Measurements from ENCODE around the gene MAST4. TPM values are rescaled to one million over a fixed set of nuclear protein-coding genes. Genes with fewer than 3 reads are reported as not detected.

MAST4 gene
- total RNA-seq, 1 donor from 2014 or later = 56.9 TPM

DNA sequence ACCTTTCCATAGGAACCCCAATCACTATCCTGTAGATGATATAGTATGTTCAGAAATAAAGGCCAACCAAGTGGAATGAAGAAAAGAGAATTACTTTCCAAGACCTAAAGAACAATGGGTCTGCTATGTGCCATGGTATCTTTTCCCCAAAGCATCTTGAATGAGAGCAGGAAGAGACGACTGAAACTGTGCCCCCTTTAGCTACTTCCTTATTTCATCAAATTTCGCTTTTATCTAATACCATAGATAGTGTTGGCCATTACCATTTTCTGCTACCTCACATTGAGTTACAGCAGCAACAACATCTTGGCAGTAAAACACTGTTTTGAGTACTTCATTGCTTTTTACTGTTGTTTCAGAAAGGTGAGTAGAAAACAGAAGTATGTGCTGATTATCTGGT lies 333.8 kb downstream of the MAST4 start:
- Histone ChIP-seq H3K4me1 (no peaks in the 10 kb centered on the region), H3K4me3 (no peak overlapping the region), H3K36me3 (no peaks in the 10 kb centered on the region), H3K9me3 (no peaks in the 10 kb centered on the region), H3K27me3 (ENCODE audit: low read depth) (no peaks in the 10 kb centered on the region), H3K27ac (no peak overlapping the region)
- TF ChIP-seq, protein P1, sequence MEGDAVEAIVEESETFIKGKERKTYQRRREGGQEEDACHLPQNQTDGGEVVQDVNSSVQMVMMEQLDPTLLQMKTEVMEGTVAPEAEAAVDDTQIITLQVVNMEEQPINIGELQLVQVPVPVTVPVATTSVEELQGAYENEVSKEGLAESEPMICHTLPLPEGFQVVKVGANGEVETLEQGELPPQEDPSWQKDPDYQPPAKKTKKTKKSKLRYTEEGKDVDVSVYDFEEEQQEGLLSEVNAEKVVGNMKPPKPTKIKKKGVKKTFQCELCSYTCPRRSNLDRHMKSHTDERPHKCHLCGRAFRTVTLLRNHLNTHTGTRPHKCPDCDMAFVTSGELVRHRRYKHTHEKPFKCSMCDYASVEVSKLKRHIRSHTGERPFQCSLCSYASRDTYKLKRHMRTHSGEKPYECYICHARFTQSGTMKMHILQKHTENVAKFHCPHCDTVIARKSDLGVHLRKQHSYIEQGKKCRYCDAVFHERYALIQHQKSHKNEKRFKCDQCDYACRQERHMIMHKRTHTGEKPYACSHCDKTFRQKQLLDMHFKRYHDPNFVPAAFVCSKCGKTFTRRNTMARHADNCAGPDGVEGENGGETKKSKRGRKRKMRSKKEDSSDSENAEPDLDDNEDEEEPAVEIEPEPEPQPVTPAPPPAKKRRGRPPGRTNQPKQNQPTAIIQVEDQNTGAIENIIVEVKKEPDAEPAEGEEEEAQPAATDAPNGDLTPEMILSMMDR (IDR thresholded peaks at IDR 0.05) = no peak
- intact Hi-C loops (cut with DNase I) = no loop called here
- DNase-seq = no peak
- no peak for ATAC-seq

DNA sequence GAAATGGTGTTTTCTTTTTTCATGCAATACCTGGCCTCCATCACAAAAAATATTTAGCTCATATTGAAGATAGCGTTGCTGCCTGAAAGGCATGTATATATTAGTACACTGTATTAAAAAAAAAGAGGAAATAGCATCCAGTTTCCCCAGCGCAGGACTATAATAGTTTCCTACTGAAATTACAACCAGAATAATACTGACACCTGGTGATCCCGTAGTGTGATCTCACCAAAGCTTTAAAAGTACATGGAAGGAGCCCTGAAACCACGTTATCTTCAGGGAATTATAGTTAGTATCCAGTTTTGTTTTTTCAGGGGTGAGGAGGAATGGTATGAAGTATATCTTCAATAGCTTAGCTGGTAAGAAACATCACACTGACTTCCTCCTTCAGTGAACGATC lies 335.5 kb downstream of the MAST4 start:
- Histone ChIP-seq H3K27ac (no peak overlapping the region), H3K4me3 (no peak overlapping the region), H3K36me3 (no peaks in the 10 kb centered on the region), H3K9me3 (no peaks in the 10 kb centered on the region), H3K4me1 (no peaks in the 10 kb centered on the region), H3K27me3 (ENCODE audit: low read depth) (no peaks in the 10 kb centered on the region)
- TF ChIP-seq, protein P1 (IDR thresholded peaks at IDR 0.05) = no peak
- no peak for DNase-seq
- ATAC-seq = no peak
- intact Hi-C loops (cut with DNase I) = no loop called here

DNA sequence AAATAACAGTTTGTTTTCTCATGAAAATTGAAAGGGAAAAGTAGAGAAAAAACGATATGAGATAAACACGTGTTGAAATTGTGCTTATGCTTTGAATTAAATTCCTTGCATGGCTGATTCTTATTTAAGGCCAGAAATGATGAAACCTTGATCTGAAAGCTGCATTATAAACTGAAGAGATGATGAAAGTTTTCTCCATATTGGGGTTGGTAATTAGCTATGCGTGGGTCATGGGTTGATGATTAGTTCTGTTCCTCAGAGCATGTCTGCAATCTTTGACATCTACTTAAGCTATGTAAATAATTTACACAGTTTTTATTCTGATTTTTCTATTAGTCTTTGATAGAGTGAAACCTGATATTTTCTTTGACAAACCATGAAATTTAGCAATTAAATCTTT lies 336.3 kb downstream of the MAST4 start:
- intact Hi-C loops (cut with DNase I) = no loop called here
- TF ChIP-seq, protein P1 (IDR thresholded peaks at IDR 0.05) = no peak
- no peak for DNase-seq
- Histone ChIP-seq H3K4me3 (no peak overlapping the region), H3K36me3 (no peaks in the 10 kb centered on the region), H3K4me1 (no peaks in the 10 kb centered on the region), H3K9me3 (no peaks in the 10 kb centered on the region), H3K27ac (no peak overlapping the region), H3K27me3 (ENCODE audit: low read depth) (no peaks in the 10 kb centered on the region)
- ATAC-seq = no peak

DNA sequence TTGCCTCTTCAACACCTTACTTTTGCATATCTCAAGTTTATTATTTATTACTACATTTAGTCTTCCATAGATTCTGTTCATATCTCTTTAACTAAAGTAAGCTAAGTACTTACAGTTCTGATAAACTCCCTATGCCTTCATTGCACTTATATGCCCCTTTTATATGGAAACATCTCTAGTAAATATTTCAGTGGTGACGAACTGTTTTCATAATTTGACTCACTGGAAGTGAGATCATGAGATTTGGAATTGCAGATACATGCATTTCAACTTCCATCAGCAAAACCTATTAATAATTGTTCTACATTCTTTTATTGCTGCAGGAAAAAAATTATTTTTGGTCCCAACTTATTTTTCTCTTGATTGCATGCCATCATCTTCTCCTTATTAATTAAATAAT lies 336.9 kb downstream of the MAST4 start:
- Histone ChIP-seq H3K4me1 (no peaks in the 10 kb centered on the region), H3K4me3 (no peak overlapping the region), H3K9me3 (no peaks in the 10 kb centered on the region), H3K27ac (no peak overlapping the region), H3K27me3 (ENCODE audit: low read depth) (no peaks in the 10 kb centered on the region), H3K36me3 (no peaks in the 10 kb centered on the region)
- TF ChIP-seq, protein P1 (IDR thresholded peaks at IDR 0.05) = no peak
- ATAC-seq (no peak), DNase-seq (no peak)
- intact Hi-C loops (cut with DNase I) = no loop called here

DNA sequence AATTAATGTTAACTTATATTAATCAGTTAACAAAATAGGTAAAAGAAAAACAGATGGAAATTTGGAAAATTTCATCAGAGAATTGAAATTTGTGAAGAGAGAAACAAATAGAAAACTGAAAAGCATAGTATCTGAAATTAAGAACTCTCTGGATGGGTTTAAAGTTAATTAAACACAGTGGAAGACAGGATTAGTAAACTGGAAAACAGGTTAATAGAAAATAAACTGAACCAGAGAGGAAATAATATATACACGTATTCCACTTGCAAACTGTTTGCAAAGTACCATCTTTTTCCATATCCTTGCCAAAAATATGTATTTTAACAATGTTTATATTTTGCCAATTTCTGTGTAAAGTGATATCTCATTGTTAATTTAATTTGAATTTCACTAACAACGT lies 342.9 kb downstream of the MAST4 start:
- H3K4me1 ChIP-seq = no peaks in the 10 kb centered on the region
- no peaks in the 10 kb centered on the region for H3K27me3 ChIP-seq (ENCODE audit: low read depth)
- DNase-seq = no peak
- no peaks in the 10 kb centered on the region for H3K36me3 ChIP-seq
- no peak overlapping the region for H3K27ac ChIP-seq
- intact Hi-C loops (cut with DNase I) = no loop called here
- TF ChIP-seq, protein P1 (IDR thresholded peaks at IDR 0.05) = no peak
- no peak overlapping the region for H3K4me3 ChIP-seq
- ATAC-seq = no peak
- no peaks in the 10 kb centered on the region for H3K9me3 ChIP-seq
